Measurements from ENCODE around the gene CCNYL1.
A peak's percentile ranks its signal among the peaks of the same experiment; 100 is the strongest.

CCNYL1 gene

DNA sequence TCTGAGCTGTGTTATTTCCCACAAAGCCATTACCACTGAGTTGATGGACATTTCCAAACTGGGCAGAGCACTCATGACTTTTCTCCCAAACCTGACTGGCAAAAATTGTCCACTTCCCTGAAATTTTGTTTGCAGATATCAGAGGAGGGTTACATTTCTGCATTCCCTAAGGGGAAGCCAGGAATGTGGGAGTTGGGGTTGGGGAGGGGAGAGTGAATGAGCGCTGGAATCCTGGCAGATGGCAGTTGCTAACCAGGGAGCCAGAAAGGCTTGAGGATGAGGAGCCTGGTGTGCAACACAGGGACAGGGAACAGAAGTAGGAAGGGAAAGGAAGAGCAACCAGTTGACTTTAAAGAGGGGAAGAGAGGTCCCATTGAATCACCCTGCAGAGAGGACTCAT lies 14.0 kb upstream of the CCNYL1 start:
- Histone ChIP-seq H3K36me3 (ENCODE audit: control insufficient read depth in 1 of 2, insufficient read depth in 2 of 2, low read length in 2 of 2) (no peaks in the 10 kb centered on the region), H3K14ac (ENCODE audit: low read length) (no peak overlapping the region), H2AFZ (ENCODE audit: insufficient read depth, low read length, poor library complexity) (no peak overlapping the region), H3K9me3 (ENCODE audit: insufficient read depth, low read depth, low read length) (no peaks in the 10 kb centered on the region), H2BK5ac (ENCODE audit: low read depth, low read length, poor library complexity) (no peak overlapping the region), H4K91ac (ENCODE audit: low read depth, low read length) (no peak overlapping the region), H3K18ac (ENCODE audit: low read length) (no peak overlapping the region), H3K79me1 (ENCODE audit: low read length) (no peaks in the 10 kb centered on the region), H3K4me3 (ENCODE audit: low read depth, low read length) (no peak overlapping the region), H3K4me2 (ENCODE audit: low read length) (no peak overlapping the region), H3K27ac (ENCODE audit: low read depth, low read length) (no peak overlapping the region), H3K9ac (ENCODE audit: low read length) (no peak overlapping the region), H2BK12ac (ENCODE audit: low read length) (no peak overlapping the region), H3K23ac (ENCODE audit: low read length) (no peak overlapping the region), H2AK5ac (ENCODE audit: low read length) (no peak overlapping the region), H4K8ac (ENCODE audit: low read depth, low read length) (no peak overlapping the region), H3K4ac (ENCODE audit: low read depth, low read length) (no peak overlapping the region), H3K27me3 (ENCODE audit: insufficient read depth, low read length) (no peaks in the 10 kb centered on the region), H2BK120ac (ENCODE audit: insufficient read depth, low read length, poor library complexity) (no peak overlapping the region), H4K12ac (ENCODE audit: low read depth, low read length) (no peak overlapping the region), H3K4me1 (ENCODE audit: control insufficient read depth in 1 of 2, insufficient read depth in 2 of 2, low read length in 2 of 2) (no peaks in the 10 kb centered on the region), H3K79me2 (ENCODE audit: control insufficient read depth, insufficient read depth, low read length, poor library complexity) (no peaks in the 10 kb centered on the region)
- WGBS (ENCODE audit: extremely low coverage, insufficient coverage, insufficient read length) = no CpG with 5 or more reads among the region's 1 CpG
- DNase-seq = no peak

DNA sequence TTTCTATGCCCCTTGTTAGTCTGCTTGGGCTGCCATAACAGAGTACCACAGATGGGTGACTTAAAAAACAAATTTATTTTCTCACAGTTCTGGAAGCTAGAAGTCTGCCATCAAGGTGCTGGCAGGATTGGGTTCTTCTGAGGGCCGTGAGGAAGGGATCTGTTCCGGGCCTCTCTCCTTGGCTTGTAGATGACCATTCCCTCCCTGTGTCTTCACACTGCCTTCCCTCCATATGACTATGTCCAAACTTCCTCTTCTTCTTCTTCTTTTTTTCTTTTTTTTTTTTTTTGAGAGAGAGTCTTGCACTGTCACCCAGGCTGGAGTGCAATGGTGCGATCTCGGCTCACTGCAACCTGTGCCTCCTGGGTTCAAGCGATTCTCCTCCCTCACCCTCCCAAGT lies 13.1 kb upstream of the CCNYL1 start:
- no peak overlapping the region for H3K4me2 ChIP-seq (ENCODE audit: low read length)
- no peaks in the 10 kb centered on the region for H3K79me1 ChIP-seq (ENCODE audit: low read length)
- H2BK5ac ChIP-seq (ENCODE audit: low read depth, low read length, poor library complexity) = no peak overlapping the region
- H3K23ac ChIP-seq (ENCODE audit: low read length) = no peak overlapping the region
- H4K8ac ChIP-seq (ENCODE audit: low read depth, low read length) = no peak overlapping the region
- H2BK12ac ChIP-seq (ENCODE audit: low read length) = no peak overlapping the region
- H2AFZ ChIP-seq (ENCODE audit: insufficient read depth, low read length, poor library complexity) = no peak overlapping the region
- H3K4me1 ChIP-seq (ENCODE audit: control insufficient read depth in 1 of 2, insufficient read depth in 2 of 2, low read length in 2 of 2) = no peaks in the 10 kb centered on the region
- no peaks in the 10 kb centered on the region for H3K9me3 ChIP-seq (ENCODE audit: insufficient read depth, low read depth, low read length)
- H3K36me3 ChIP-seq (ENCODE audit: control insufficient read depth in 1 of 2, insufficient read depth in 2 of 2, low read length in 2 of 2) = no peaks in the 10 kb centered on the region
- H4K12ac ChIP-seq (ENCODE audit: low read depth, low read length) = no peak overlapping the region
- no peak overlapping the region for H3K27ac ChIP-seq (ENCODE audit: low read depth, low read length)
- DNase-seq = no peak
- H2BK120ac ChIP-seq (ENCODE audit: insufficient read depth, low read length, poor library complexity) = no peak overlapping the region
- no peak overlapping the region for H3K9ac ChIP-seq (ENCODE audit: low read length)
- H3K4me3 ChIP-seq (ENCODE audit: low read depth, low read length) = no peak overlapping the region
- H2AK5ac ChIP-seq (ENCODE audit: low read length) = no peak overlapping the region
- H3K79me2 ChIP-seq (ENCODE audit: control insufficient read depth, insufficient read depth, low read length, poor library complexity) = no peaks in the 10 kb centered on the region
- no peak overlapping the region for H3K4ac ChIP-seq (ENCODE audit: low read depth, low read length)
- WGBS (ENCODE audit: extremely low coverage, insufficient coverage, insufficient read length) = no CpG with 5 or more reads among the region's 5 CpGs
- no peaks in the 10 kb centered on the region for H3K27me3 ChIP-seq (ENCODE audit: insufficient read depth, low read length)
- no peak overlapping the region for H4K91ac ChIP-seq (ENCODE audit: low read depth, low read length)
- no peak overlapping the region for H3K14ac ChIP-seq (ENCODE audit: low read length)
- H3K18ac ChIP-seq (ENCODE audit: low read length) = no peak overlapping the region

DNA sequence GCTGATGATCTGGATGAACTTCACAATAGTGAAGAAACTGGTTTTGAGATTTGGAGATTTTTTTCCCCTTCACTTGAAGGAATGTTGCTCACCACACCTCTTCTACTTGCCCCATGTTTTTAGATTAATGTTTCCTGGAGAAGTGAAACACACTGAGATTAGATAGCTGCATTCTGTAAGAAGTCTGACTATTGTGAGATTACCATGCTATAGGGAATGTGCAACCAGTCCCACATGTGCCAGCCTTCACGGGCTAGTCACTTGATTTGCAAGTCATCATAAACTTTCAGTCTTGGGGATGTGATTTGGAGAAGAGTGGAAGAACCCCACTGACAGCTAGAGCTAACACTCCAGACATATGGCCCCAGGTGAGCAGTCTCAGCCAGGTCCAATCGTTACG lies 7.4 kb upstream of the CCNYL1 start:
- no peak overlapping the region for H3K9ac ChIP-seq (ENCODE audit: low read length)
- no peak overlapping the region for H2BK5ac ChIP-seq (ENCODE audit: low read depth, low read length, poor library complexity)
- H4K12ac ChIP-seq (ENCODE audit: low read depth, low read length) = no peak overlapping the region
- H3K79me2 ChIP-seq (ENCODE audit: control insufficient read depth, insufficient read depth, low read length, poor library complexity) = no peaks in the 10 kb centered on the region
- no peak overlapping the region for H4K91ac ChIP-seq (ENCODE audit: low read depth, low read length)
- H3K4ac ChIP-seq (ENCODE audit: low read depth, low read length) = no peak overlapping the region
- H3K9me3 ChIP-seq (ENCODE audit: insufficient read depth, low read depth, low read length) = no peaks in the 10 kb centered on the region
- H3K23ac ChIP-seq (ENCODE audit: low read length) = peak overlapping the region; percentile 67
- no peaks in the 10 kb centered on the region for H3K4me1 ChIP-seq (ENCODE audit: control insufficient read depth in 1 of 2, insufficient read depth in 2 of 2, low read length in 2 of 2)
- H3K36me3 ChIP-seq (ENCODE audit: control insufficient read depth in 1 of 2, insufficient read depth in 2 of 2, low read length in 2 of 2) = no peaks in the 10 kb centered on the region
- H2AFZ ChIP-seq (ENCODE audit: insufficient read depth, low read length, poor library complexity) = no peak overlapping the region
- no peak overlapping the region for H2AK5ac ChIP-seq (ENCODE audit: low read length)
- no peak overlapping the region for H3K14ac ChIP-seq (ENCODE audit: low read length)
- no peak overlapping the region for H3K4me2 ChIP-seq (ENCODE audit: low read length)
- no peaks in the 10 kb centered on the region for H3K27me3 ChIP-seq (ENCODE audit: insufficient read depth, low read length)
- WGBS (ENCODE audit: extremely low coverage, insufficient coverage, insufficient read length) = no CpG with 5 or more reads among the region's 3 CpGs
- peak in 1 of 2 donors; percentile 62 for DNase-seq
- no peak overlapping the region for H2BK12ac ChIP-seq (ENCODE audit: low read length)
- no peak overlapping the region for H3K4me3 ChIP-seq (ENCODE audit: low read depth, low read length)
- no peak overlapping the region for H3K27ac ChIP-seq (ENCODE audit: low read depth, low read length)
- no peaks in the 10 kb centered on the region for H3K79me1 ChIP-seq (ENCODE audit: low read length)
- H4K8ac ChIP-seq (ENCODE audit: low read depth, low read length) = no peak overlapping the region
- H2BK120ac ChIP-seq (ENCODE audit: insufficient read depth, low read length, poor library complexity) = no peak overlapping the region
- no peak overlapping the region for H3K18ac ChIP-seq (ENCODE audit: low read length)

DNA sequence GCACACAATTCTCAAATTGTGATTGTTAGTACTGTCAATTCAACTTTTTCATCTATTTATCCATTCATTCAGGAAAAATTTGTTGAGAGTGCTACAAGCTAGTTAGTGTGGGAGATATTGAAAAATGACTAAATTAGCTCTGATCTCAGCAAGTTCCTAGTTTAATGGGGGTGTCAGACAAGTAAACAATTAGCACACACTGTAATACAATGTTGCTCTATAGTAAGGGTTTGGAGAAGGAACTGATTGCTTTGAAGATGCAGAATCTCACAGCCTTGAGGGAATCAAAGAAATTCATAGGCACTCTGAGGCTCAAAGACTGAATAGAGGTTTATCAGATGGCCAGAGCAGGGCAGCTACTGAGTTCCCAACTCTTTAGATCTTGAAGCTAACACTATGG lies 6.8 kb upstream of the CCNYL1 start:
- Histone ChIP-seq H3K4me1 (ENCODE audit: control insufficient read depth in 1 of 2, insufficient read depth in 2 of 2, low read length in 2 of 2) (no peaks in the 10 kb centered on the region), H3K4me2 (ENCODE audit: low read length) (no peak overlapping the region), H2BK12ac (ENCODE audit: low read length) (no peak overlapping the region), H3K4ac (ENCODE audit: low read depth, low read length) (no peak overlapping the region), H3K79me2 (ENCODE audit: control insufficient read depth, insufficient read depth, low read length, poor library complexity) (no peaks in the 10 kb centered on the region), H2BK5ac (ENCODE audit: low read depth, low read length, poor library complexity) (no peak overlapping the region), H3K79me1 (ENCODE audit: low read length) (no peaks in the 10 kb centered on the region), H3K36me3 (ENCODE audit: control insufficient read depth in 1 of 2, insufficient read depth in 2 of 2, low read length in 2 of 2) (no peaks in the 10 kb centered on the region), H3K4me3 (ENCODE audit: low read depth, low read length) (no peak overlapping the region), H4K91ac (ENCODE audit: low read depth, low read length) (no peak overlapping the region), H3K9ac (ENCODE audit: low read length) (no peak overlapping the region), H3K9me3 (ENCODE audit: insufficient read depth, low read depth, low read length) (no peaks in the 10 kb centered on the region), H3K18ac (ENCODE audit: low read length) (no peak overlapping the region), H3K27me3 (ENCODE audit: insufficient read depth, low read length) (no peaks in the 10 kb centered on the region), H2AK5ac (ENCODE audit: low read length) (no peak overlapping the region), H2AFZ (ENCODE audit: insufficient read depth, low read length, poor library complexity) (no peak overlapping the region), H3K23ac (ENCODE audit: low read length) (no peak overlapping the region), H3K27ac (ENCODE audit: low read depth, low read length) (no peak overlapping the region), H4K12ac (ENCODE audit: low read depth, low read length) (no peak overlapping the region), H4K8ac (ENCODE audit: low read depth, low read length) (no peak overlapping the region), H3K14ac (ENCODE audit: low read length) (no peak overlapping the region), H2BK120ac (ENCODE audit: insufficient read depth, low read length, poor library complexity) (no peak overlapping the region)
- no peak for DNase-seq
